Ectodermal cell (in vitro differentiated cells): ENCODE data around the gene PRKG1.
"Not testable (repeated sequence)": the region's sequence is repeated elsewhere in the genome, so short reads cannot be mapped to it uniquely, and the experiment has no call there.

Source experiments
- H3K27ac ChIP-seq: 2 replicates; pipeline ENCODE4 v1.7.0; 2013; ENCODE audit warnings: mild to moderate bottlenecking, low read depth, low read length; ENCODE audit not compliant: insufficient read depth, poor library complexity, severe bottlenecking
- H3K27me3 ChIP-seq: 2 replicates; pipeline ENCODE4 v1.7.0; 2013; ENCODE audit warnings: mild to moderate bottlenecking, low read length; ENCODE audit not compliant: insufficient read depth, control insufficient read depth, poor library complexity, severe bottlenecking
- H3K36me3 ChIP-seq: one replicate; pipeline ENCODE4 v1.7.0; 2013; ENCODE audit warnings: low read length; ENCODE audit not compliant: control insufficient read depth, insufficient read depth
- H3K4me1 ChIP-seq: one replicate; pipeline ENCODE4 v1.7.0; 2013; ENCODE audit warnings: low read length; ENCODE audit not compliant: control insufficient read depth, insufficient read depth
- H3K4me3 ChIP-seq: 2 replicates; pipeline ENCODE4 v1.7.0; 2013; ENCODE audit warnings: low read depth, low read length, control low read depth; ENCODE audit not compliant: insufficient read depth
- H3K9me3 ChIP-seq: 2 replicates; pipeline ENCODE4 v1.7.0; 2013; ENCODE audit warnings: mild to moderate bottlenecking, low read length, moderate library complexity; ENCODE audit not compliant: control insufficient read depth
- WGBS, 2 experiments: methylation state at CpG; one replicate each; pipeline ENCODE4 v1.1.7; 2013; ENCODE audit warnings: missing lambda C conversion rate in 2 of 2; 5-methylcytosine and 5-hydroxymethylcytosine counted together

Gene PRKG1

DNA sequence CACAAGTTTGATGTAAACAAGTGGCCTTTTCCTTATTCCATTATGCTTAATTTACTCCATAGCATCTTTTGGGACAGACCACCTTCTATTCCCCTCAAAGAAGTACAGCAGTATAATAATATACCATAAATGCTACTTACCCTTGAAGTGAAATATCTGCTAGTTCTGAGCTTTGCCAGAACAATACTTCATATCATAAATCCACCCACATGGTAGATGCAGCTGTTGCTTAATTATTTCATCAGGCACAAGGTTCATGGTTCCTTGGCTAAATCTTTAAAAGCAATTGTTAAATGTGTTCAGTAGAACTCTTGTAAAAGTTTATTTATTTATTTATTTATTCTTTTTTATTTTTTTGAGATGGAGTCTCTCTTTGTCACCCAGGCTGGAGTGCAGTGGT lies 592.2 kb downstream of the PRKG1 start:
- Histone ChIP-seq H3K4me1 (no peaks in the 10 kb centered on the region), H3K27me3 (no peaks in the 10 kb centered on the region), H3K4me3 (no peak overlapping the region), H3K36me3 (no peaks in the 10 kb centered on the region), H3K9me3 (no peaks in the 10 kb centered on the region), H3K27ac (no peak overlapping the region)

DNA sequence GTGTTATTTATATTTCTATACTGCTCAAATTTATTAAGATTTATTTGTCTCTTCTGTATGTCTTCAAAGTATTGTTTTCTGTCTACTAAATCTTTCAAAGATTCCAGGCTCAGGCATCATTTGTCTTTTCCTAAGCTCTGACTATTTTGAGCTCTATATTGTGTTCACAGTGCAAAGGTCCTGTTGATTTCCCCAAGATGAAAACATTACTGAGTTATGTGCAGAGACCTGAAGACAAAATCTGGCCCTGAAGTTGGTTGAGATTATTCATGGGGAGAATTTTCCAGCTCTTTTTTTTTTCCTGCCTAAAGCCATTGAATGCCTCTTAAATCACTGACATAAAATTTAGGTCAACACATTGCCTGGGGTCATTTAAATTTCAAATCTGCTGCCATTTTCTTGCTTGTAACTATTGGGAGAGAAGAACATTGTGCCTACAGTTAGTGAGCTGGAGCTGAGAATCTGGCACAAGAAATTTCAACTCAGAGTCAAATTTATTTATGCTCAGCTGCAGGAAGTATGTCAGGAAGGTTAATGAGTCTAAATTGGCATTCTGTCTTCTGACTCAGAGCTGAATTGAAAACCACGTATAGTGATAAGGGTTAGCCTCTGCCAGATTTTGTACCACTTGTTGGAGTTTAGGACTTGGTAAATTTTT lies 593.5 kb downstream of the PRKG1 start:
- Histone ChIP-seq H3K27me3 (no peaks in the 10 kb centered on the region), H3K36me3 (no peaks in the 10 kb centered on the region), H3K4me3 (no peak overlapping the region), H3K27ac (no peak overlapping the region), H3K4me1 (no peaks in the 10 kb centered on the region), H3K9me3 (no peaks in the 10 kb centered on the region)
- WGBS, 2 experiments, result 77 to 86% methylated on average over 1 of the region's 1 CpG

DNA sequence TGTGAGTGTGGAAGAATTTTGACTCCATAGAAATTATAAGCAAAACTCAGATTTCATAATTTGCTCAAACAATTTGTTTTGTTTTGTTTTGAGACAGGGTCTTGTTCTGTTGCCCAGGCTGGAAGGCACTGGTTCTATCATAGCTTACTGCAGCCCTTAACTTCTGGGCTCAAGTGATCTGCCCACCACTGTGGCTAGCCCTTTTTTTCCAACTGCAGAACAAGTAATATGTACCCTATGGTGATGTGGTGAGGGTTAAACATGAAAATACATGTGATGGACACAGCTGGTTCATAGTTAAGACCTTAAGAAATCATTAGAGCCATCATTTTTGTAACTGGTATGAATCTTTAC lies 594.0 kb downstream of the PRKG1 start:
- Histone ChIP-seq H3K4me1 (no peaks in the 10 kb centered on the region), H3K4me3 (no peak overlapping the region), H3K27me3 (no peaks in the 10 kb centered on the region), H3K27ac (no peak overlapping the region), H3K36me3 (no peaks in the 10 kb centered on the region), H3K9me3 (no peaks in the 10 kb centered on the region)

DNA sequence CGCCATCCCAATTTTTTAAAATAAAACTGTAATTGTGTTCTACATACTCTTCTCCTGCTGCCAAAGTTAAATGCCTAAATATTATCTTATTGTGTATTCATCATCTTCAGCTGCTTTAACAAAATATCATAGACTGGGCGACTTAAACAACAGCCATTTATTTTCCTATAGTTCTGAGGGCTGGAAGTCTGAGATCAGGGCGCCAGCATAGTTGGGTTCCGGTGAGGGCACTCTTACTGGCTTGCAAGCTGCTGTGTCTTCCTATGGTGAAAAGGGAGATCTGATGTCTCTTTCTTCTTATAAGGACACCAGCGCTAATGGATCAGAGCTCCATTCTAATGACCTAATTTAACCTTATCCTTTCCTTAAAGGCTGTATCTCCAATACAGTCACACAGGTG lies 594.8 kb downstream of the PRKG1 start:
- WGBS, 2 experiments, result 89 to 91% methylated on average over 4 of the region's 5 CpGs
- H3K36me3 ChIP-seq, result no peaks in the 10 kb centered on the region
- H3K27me3 ChIP-seq, result no peaks in the 10 kb centered on the region
- no peaks in the 10 kb centered on the region for H3K4me1 ChIP-seq
- no peak overlapping the region for H3K4me3 ChIP-seq
- no peaks in the 10 kb centered on the region for H3K9me3 ChIP-seq
- H3K27ac ChIP-seq, result no peak overlapping the region

DNA sequence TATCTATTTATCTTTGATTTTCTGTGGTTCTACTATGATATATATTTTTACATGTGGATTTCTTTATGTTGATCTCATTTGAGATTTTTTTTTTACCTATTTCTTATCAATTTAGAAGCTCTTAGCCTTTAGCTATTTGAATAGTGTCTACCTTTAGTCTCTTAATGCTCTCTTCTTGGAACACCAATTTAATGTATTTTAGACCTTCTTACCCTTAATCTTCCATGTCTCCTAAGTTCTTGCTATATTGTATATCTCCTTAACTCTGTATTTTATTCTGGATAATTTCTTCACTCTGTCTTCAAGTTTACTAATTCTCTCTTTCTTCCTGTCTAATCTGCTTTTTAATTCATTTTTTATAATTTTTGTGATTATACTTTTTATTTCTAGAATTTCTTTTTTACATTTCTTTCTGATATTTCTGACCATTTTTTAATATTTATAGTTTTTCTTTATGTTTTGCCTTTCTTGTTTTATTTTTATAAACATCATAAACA lies 597.8 kb downstream of the PRKG1 start:
- no peaks in the 10 kb centered on the region for H3K27me3 ChIP-seq
- H3K36me3 ChIP-seq, result no peaks in the 10 kb centered on the region
- H3K4me1 ChIP-seq, result no peaks in the 10 kb centered on the region
- no peak overlapping the region for H3K27ac ChIP-seq
- no peaks in the 10 kb centered on the region for H3K9me3 ChIP-seq
- no peak overlapping the region for H3K4me3 ChIP-seq

DNA sequence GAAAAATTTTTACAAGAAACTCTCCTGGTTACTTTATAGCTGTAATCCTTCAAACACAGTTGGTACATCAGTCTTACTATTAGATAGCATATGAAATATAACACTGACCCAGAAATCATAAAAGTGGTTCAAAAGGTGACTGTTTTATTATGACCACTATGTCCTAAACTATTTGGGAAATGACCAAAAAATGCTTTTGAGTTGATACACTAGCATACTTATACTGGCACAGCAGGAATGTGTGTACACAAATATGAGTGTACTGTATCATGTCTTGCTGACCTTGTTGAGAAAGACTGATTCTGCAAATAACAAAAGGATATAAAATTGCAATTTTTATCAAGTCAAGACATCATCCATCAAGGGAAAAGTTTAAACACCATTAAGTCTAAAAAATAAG lies 600.8 kb downstream of the PRKG1 start:
- H3K4me3 ChIP-seq, result no peak overlapping the region
- H3K36me3 ChIP-seq, result no peaks in the 10 kb centered on the region
- H3K27me3 ChIP-seq, result no peaks in the 10 kb centered on the region
- no peak overlapping the region for H3K27ac ChIP-seq
- no peaks in the 10 kb centered on the region for H3K9me3 ChIP-seq
- no peaks in the 10 kb centered on the region for H3K4me1 ChIP-seq

DNA sequence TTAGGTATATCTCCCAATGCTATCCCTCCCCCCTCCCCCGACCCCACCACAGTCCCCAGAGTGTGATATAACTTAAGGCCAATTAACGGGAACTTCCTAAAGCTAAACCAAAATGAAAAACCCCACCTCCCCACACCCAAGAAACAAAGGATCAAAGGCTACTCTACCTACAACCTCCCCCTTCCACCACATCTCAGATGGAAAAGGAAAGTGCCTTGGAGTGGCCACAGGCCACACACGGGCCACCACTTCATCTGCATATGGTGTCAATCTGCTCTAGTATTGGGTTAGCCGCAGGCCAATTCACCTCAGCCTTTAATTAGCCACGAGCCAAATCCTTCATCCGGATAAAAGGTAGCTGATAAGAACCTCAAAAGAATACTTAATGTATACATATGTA lies 605.6 kb downstream of the PRKG1 start:
- no peaks in the 10 kb centered on the region for H3K9me3 ChIP-seq
- no peak overlapping the region for H3K4me3 ChIP-seq
- H3K27ac ChIP-seq, result no peak overlapping the region
- H3K4me1 ChIP-seq, result no peaks in the 10 kb centered on the region
- no peaks in the 10 kb centered on the region for H3K27me3 ChIP-seq
- H3K36me3 ChIP-seq, result no peaks in the 10 kb centered on the region
- WGBS, 2 experiments, result 77% methylated on average over 3 to 6 of the region's 6 CpGs

DNA sequence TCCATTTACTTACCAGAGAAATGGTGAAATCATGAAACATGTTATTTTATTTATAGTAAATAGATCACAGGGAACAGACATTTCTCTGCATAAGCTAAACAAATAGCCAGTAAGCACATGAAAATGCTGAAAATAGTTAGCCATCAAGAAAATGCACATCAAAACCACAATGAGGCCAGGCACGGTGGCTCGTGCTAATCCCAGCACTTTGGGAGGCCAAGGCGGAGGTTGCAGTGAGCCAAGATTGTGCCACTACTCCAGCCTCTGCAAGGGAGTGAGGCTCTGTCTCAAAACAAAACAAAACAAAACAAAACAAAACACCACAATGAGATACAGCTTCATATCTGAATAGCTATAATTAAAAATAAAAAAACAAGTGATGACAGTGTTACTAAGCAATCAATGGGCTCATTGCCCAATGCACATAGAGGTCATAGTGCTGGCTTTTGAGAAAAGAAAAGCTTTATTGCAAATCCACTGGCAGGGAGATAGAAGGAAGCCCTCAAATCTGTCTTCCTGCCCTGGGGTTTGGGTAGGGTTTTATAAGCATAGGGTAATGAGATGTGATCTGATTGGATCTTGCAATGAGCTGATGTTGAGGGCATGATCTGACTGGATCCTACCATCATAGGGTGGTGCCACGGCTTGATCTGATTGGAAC lies 608.9 kb downstream of the PRKG1 start:
- Histone ChIP-seq H3K36me3 (no peaks in the 10 kb centered on the region), H3K27me3 (no peaks in the 10 kb centered on the region), H3K9me3 (no peaks in the 10 kb centered on the region), H3K4me1 (no peaks in the 10 kb centered on the region), H3K4me3 (no peak overlapping the region), H3K27ac (no peak overlapping the region)
- WGBS, 2 experiments, result 88 to 96% methylated on average over 4 of the region's 4 CpGs

DNA sequence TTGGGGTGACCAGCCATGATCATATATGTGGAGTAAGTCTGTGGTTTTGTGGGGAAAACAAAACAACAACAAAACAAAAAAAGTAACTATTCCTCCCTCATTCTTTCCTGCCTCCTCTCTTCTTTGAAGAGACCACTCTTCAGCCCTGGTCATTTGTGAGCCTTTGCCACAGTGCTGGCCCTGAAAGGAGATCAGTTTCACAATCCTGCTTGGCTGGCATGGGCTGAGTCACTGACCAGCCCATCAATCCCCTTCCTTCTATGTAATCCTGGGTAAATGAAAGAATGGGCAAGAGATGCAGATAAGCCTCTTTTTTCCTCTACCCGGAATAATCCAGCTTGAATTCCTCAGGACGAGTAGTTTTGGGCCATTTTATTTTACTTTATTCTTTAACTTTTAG lies 611.5 kb downstream of the PRKG1 start:
- Histone ChIP-seq H3K27me3 (no peaks in the 10 kb centered on the region), H3K9me3 (no peaks in the 10 kb centered on the region), H3K36me3 (no peaks in the 10 kb centered on the region), H3K4me3 (no peak overlapping the region), H3K27ac (no peak overlapping the region), H3K4me1 (no peaks in the 10 kb centered on the region)
- 69 to 90% methylated on average over 2 of the region's 2 CpGs for WGBS, 2 experiments

DNA sequence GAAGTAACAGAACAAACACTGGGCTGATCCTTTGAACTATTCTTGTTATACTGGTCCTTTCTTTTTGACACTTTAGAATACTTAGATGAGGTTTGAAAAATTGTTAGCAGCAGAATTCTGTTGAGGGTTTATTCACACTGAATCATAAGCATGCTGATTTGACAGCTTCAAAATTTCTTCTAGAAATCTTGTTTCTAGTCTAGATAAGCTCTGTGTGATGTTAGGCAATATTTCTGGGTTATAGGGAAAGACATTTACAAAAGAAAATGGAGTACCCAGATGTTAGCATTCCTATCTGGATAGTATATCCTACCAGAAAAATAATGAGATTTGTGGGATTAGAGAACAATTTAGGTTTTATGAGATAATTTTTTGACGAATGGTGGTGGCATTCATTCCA lies 613.0 kb downstream of the PRKG1 start:
- Histone ChIP-seq H3K9me3 (no peaks in the 10 kb centered on the region), H3K27me3 (no peaks in the 10 kb centered on the region), H3K27ac (no peak overlapping the region), H3K4me3 (no peak overlapping the region), H3K4me1 (no peaks in the 10 kb centered on the region), H3K36me3 (no peaks in the 10 kb centered on the region)
- 83% methylated on average over 1 of the region's 1 CpG; no CpG with 5 or more reads in 1 of the 2 experiments for whole genome bisulfite sequencing, 2 experiments

DNA sequence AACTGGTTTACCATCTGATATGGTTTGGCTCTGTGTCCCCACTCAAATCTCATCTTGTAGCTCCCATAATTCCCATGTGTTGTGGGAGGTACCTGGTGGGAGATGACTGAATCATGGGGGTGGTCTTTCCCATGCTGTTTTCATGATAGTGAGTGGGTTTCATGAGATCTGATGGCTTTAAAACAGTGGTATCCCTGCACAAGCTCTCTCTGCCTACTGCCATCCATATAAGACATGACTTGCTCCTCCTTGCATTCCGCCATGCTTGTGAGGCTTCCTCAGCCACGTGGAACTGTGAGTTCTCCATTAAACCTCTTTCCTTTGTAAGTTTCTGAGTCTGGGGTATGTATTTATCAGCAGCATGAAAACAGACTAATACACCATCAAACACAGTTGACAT lies 614.5 kb downstream of the PRKG1 start:
- H3K27me3 ChIP-seq, H3K4me1 ChIP-seq, H3K27ac ChIP-seq, H3K4me3 ChIP-seq, H3K36me3 ChIP-seq, H3K9me3 ChIP-seq: not testable (repeated sequence)
- WGBS, 2 experiments, result 94 to 97% methylated on average over 2 of the region's 2 CpGs
